ENCODE data around the gene OR51L1.

Gene OR51L1

GRCh38 chr11:4991060-4991459 is 3.6 kb upstream of the OR51L1 start (continued):
- no peak for TF ChIP-seq CREB5 (CRISPR knock-in tag; IDR thresholded peaks at IDR 0.05; ENCODE audit: low read depth)

GRCh38 chr11:5004424-5005274 is 10.0 kb downstream of the OR51L1 start:
- ATAC-seq, result peak; percentile 76

GRCh38 chr11:5007561-5007960 is 12.9 kb downstream of the OR51L1 start:
- ATAC-seq, result no peak
- TF ChIP-seq CSDC2 (CRISPR knock-in tag; IDR thresholded peaks at IDR 0.05) (no peak), ZFP3 (CRISPR knock-in tag; IDR thresholded peaks at IDR 0.05) (no peak), ZFP30 (CRISPR knock-in tag; IDR thresholded peaks at IDR 0.05) (no peak), ZNF70 (CRISPR knock-in tag; IDR thresholded peaks at IDR 0.05) (no peak), SNAI2 (CRISPR knock-in tag; IDR thresholded peaks at IDR 0.05) (no peak), ESRRG (CRISPR knock-in tag; IDR thresholded peaks at IDR 0.05) (no peak), BACH2 (CRISPR knock-in tag; IDR thresholded peaks at IDR 0.05; ENCODE audit: borderline replicate concordance) (no peak), RARB (CRISPR knock-in tag; IDR thresholded peaks at IDR 0.05) (no peak), TCF4 (CRISPR knock-in tag; IDR thresholded peaks at IDR 0.05; ENCODE audit: borderline replicate concordance) (no peak)
- TF ChIP-seq, protein P1, sequence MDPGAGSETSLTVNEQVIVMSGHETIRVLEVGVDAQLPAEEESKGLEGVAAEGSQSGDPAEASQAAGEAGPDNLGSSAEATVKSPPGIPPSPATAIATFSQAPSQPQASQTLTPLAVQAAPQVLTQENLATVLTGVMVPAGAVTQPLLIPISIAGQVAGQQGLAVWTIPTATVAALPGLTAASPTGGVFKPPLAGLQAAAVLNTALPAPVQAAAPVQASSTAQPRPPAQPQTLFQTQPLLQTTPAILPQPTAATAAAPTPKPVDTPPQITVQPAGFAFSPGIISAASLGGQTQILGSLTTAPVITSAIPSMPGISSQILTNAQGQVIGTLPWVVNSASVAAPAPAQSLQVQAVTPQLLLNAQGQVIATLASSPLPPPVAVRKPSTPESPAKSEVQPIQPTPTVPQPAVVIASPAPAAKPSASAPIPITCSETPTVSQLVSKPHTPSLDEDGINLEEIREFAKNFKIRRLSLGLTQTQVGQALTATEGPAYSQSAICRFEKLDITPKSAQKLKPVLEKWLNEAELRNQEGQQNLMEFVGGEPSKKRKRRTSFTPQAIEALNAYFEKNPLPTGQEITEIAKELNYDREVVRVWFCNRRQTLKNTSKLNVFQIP (CRISPR knock-in tag; IDR thresholded peaks at IDR 0.05; ENCODE audit: borderline replicate concordance, low read depth), result no peak

More at GRCh38 chr11:5004424-5005274, 10.0 kb downstream of the OR51L1 start:
- no peak for TF ChIP-seq BACH2 (CRISPR knock-in tag; IDR thresholded peaks at IDR 0.05; ENCODE audit: borderline replicate concordance)
- TF ChIP-seq ZFP3 (CRISPR knock-in tag; IDR thresholded peaks at IDR 0.05), result no peak
- TF ChIP-seq ESRRG (CRISPR knock-in tag; IDR thresholded peaks at IDR 0.05), result no peak
- TF ChIP-seq ZNF8 (CRISPR knock-in tag; IDR thresholded peaks at IDR 0.05), result no peak
- no peak for TF ChIP-seq CREB5 (CRISPR knock-in tag; IDR thresholded peaks at IDR 0.05; ENCODE audit: low read depth)
- TF ChIP-seq CSDC2 (CRISPR knock-in tag; IDR thresholded peaks at IDR 0.05), result no peak
- no peak for TF ChIP-seq ZFP30 (CRISPR knock-in tag; IDR thresholded peaks at IDR 0.05)
- TF ChIP-seq PPARA (CRISPR knock-in tag; IDR thresholded peaks at IDR 0.05; ENCODE audit: borderline replicate concordance), result no peak
- no peak for TF ChIP-seq ZC3H10 (CRISPR knock-in tag; IDR thresholded peaks at IDR 0.05)
- no peak for TF ChIP-seq TOX (CRISPR knock-in tag; IDR thresholded peaks at IDR 0.05; ENCODE audit: borderline replicate concordance)
- TF ChIP-seq, protein P1 (CRISPR knock-in tag; IDR thresholded peaks at IDR 0.05; ENCODE audit: borderline replicate concordance, low read depth), result no peak
- TF ChIP-seq OSR1 (CRISPR knock-in tag; IDR thresholded peaks at IDR 0.05), result no peak
- no peak for TF ChIP-seq ISL1 (CRISPR knock-in tag; IDR thresholded peaks at IDR 0.05)
- TF ChIP-seq, protein P2, sequence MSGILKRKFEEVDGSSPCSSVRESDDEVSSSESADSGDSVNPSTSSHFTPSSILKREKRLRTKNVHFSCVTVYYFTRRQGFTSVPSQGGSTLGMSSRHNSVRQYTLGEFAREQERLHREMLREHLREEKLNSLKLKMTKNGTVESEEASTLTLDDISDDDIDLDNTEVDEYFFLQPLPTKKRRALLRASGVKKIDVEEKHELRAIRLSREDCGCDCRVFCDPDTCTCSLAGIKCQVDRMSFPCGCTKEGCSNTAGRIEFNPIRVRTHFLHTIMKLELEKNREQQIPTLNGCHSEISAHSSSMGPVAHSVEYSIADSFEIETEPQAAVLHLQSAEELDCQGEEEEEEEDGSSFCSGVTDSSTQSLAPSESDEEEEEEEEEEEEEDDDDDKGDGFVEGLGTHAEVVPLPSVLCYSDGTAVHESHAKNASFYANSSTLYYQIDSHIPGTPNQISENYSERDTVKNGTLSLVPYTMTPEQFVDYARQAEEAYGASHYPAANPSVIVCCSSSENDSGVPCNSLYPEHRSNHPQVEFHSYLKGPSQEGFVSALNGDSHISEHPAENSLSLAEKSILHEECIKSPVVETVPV (CRISPR knock-in tag; IDR thresholded peaks at IDR 0.05), result no peak
- TF ChIP-seq SNAI2 (CRISPR knock-in tag; IDR thresholded peaks at IDR 0.05), result no peak
- TF ChIP-seq TCF4 (CRISPR knock-in tag; IDR thresholded peaks at IDR 0.05; ENCODE audit: borderline replicate concordance), result no peak
- TF ChIP-seq, protein P3, sequence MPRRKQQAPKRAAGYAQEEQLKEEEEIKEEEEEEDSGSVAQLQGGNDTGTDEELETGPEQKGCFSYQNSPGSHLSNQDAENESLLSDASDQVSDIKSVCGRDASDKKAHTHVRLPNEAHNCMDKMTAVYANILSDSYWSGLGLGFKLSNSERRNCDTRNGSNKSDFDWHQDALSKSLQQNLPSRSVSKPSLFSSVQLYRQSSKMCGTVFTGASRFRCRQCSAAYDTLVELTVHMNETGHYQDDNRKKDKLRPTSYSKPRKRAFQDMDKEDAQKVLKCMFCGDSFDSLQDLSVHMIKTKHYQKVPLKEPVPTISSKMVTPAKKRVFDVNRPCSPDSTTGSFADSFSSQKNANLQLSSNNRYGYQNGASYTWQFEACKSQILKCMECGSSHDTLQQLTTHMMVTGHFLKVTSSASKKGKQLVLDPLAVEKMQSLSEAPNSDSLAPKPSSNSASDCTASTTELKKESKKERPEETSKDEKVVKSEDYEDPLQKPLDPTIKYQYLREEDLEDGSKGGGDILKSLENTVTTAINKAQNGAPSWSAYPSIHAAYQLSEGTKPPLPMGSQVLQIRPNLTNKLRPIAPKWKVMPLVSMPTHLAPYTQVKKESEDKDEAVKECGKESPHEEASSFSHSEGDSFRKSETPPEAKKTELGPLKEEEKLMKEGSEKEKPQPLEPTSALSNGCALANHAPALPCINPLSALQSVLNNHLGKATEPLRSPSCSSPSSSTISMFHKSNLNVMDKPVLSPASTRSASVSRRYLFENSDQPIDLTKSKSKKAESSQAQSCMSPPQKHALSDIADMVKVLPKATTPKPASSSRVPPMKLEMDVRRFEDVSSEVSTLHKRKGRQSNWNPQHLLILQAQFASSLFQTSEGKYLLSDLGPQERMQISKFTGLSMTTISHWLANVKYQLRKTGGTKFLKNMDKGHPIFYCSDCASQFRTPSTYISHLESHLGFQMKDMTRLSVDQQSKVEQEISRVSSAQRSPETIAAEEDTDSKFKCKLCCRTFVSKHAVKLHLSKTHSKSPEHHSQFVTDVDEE (CRISPR knock-in tag; IDR thresholded peaks at IDR 0.05), result no peak
- no peak for TF ChIP-seq ZNF565 (CRISPR knock-in tag; conservative IDR thresholded peaks at IDR 0.05; ENCODE audit: low read depth)
- TF ChIP-seq GLIS3 (CRISPR knock-in tag; IDR thresholded peaks at IDR 0.05), result no peak
